ENCODE results near the gene TET2.

Gene TET2

GRCh38 chr4:105146276-105147015 is at the start of gene TET2:
TSS of gene TET2 (plus strand) at chr4:105146876. CDS start at chr4:105233943, 87,067 bp downstream.
- peak; percentile 75 for DNase-seq

- DNase-seq = no peak
Measured at GRCh38 chr4:105102016-105102415, 44.7 kb upstream of the TET2 start.

- no peak for DNase-seq
Measured at GRCh38 chr4:105106426-105106825, 40.2 kb upstream of the TET2 start.

- no peak for DNase-seq
Measured at GRCh38 chr4:105107095-105107856, 39.4 kb upstream of the TET2 start.

- no peak for DNase-seq
Measured at GRCh38 chr4:105108971-105109370, 37.7 kb upstream of the TET2 start.

GRCh38 chr4:105112274-105112673 is 34.4 kb upstream of the TET2 start:
- DNase-seq = no peak

- DNase-seq = no peak
Measured at GRCh38 chr4:105113800-105114199, 32.9 kb upstream of the TET2 start.

GRCh38 chr4:105116616-105117319 is 29.9 kb upstream of the TET2 start:
- DNase-seq = no peak

- no peak for DNase-seq
Measured at GRCh38 chr4:105119356-105119755, 27.3 kb upstream of the TET2 start.

- DNase-seq = no peak
Measured at GRCh38 chr4:105120626-105121025, 26.1 kb upstream of the TET2 start.

GRCh38 chr4:105122350-105122749 is 24.3 kb upstream of the TET2 start:
- no peak for DNase-seq

- no peak for DNase-seq
Measured at GRCh38 chr4:105126311-105127169, 20.1 kb upstream of the TET2 start.

- DNase-seq = no peak
Measured at GRCh38 chr4:105127170-105127445, 19.6 kb upstream of the TET2 start.

GRCh38 chr4:105128208-105128607 is 18.5 kb upstream of the TET2 start:
- no peak for DNase-seq

GRCh38 chr4:105129286-105130040 is 17.2 kb upstream of the TET2 start:
- DNase-seq = no peak

- no peak for DNase-seq
Measured at GRCh38 chr4:105130945-105131344, 15.7 kb upstream of the TET2 start.

GRCh38 chr4:105133976-105134375 is 12.7 kb upstream of the TET2 start:
- no peak for DNase-seq

- no peak for DNase-seq
Measured at GRCh38 chr4:105135785-105136184, 10.9 kb upstream of the TET2 start.

- DNase-seq = no peak
Measured at GRCh38 chr4:105137121-105137875, 9.4 kb upstream of the TET2 start.

GRCh38 chr4:105139646-105140045 is 7.0 kb upstream of the TET2 start:
- no peak for DNase-seq

GRCh38 chr4:105140684-105141490 is 5.8 kb upstream of the TET2 start:
- peak; percentile 7 for DNase-seq
